GM21576 (cell line): Measurements from ENCODE around the gene POLR2I.
"Not testable (repeated sequence)": the region's sequence is repeated elsewhere in the genome, so short reads cannot be mapped to it uniquely, and the experiment has no call there.

Source experiments
- ATAC-seq: cut with Tn5 transposase; IDR thresholded peaks from one replicate; pipeline ENCODE4 v1.9.1; 2021; ENCODE audit warnings: mild to moderate bottlenecking, moderate library complexity; ENCODE audit not compliant: unreplicated experiment

The POLR2I gene

GRCh38 chr19:36101550-36102327 lies 12.9 kb downstream of the POLR2I start:
- no peak for ATAC-seq

GRCh38 chr19:36100476-36100875 lies 14.2 kb downstream of the POLR2I start:
- no peak for ATAC-seq

- ATAC-seq = no peak
These were observed 15.4 kb downstream of the POLR2I start for GRCh38 chr19:36099166-36099785.

- no peak for ATAC-seq
These were observed 17.6 kb downstream of the POLR2I start for GRCh38 chr19:36097036-36097435.

- no peak for ATAC-seq
These were observed 21.0 kb downstream of the POLR2I start for GRCh38 chr19:36093687-36094086.

- ATAC-seq = no peak
These were observed 21.5 kb downstream of the POLR2I start for GRCh38 chr19:36093146-36093662.

GRCh38 chr19:36092566-36092965 lies 22.1 kb downstream of the POLR2I start:
- no peak for ATAC-seq

- ATAC-seq = no peak
These were observed 23.6 kb downstream of the POLR2I start for GRCh38 chr19:36090910-36091695.

GRCh38 chr19:36089847-36090246 lies 24.8 kb downstream of the POLR2I start:
- no peak for ATAC-seq

- no peak for ATAC-seq
These were observed 28.3 kb downstream of the POLR2I start for GRCh38 chr19:36086326-36086725.

- no peak for ATAC-seq
These were observed 30.3 kb downstream of the POLR2I start for GRCh38 chr19:36084231-36085009.

GRCh38 chr19:36082916-36083315 lies 31.8 kb downstream of the POLR2I start:
- no peak for ATAC-seq

- no peak for ATAC-seq
These were observed 32.8 kb downstream of the POLR2I start for GRCh38 chr19:36081894-36082293.

GRCh38 chr19:36081385-36081784 lies 33.3 kb downstream of the POLR2I start:
- ATAC-seq = no peak

- ATAC-seq = no peak
These were observed 35.2 kb downstream of the POLR2I start for GRCh38 chr19:36079389-36079945.

- ATAC-seq = no peak
These were observed 41.4 kb downstream of the POLR2I start for GRCh38 chr19:36073121-36073876.

GRCh38 chr19:36072081-36072480 lies 42.6 kb downstream of the POLR2I start:
- no peak for ATAC-seq

GRCh38 chr19:36068810-36069499 lies 45.7 kb downstream of the POLR2I start:
- ATAC-seq = not testable (repeated sequence)

GRCh38 chr19:36067681-36068080 lies 47.0 kb downstream of the POLR2I start:
- no peak for ATAC-seq
